ENCODE results near the gene HEXIM2. TPM values are rescaled to one million over a fixed set of nuclear protein-coding genes. Genes with fewer than 3 reads are reported as not detected.

HEXIM2 gene
- total and polyA plus RNA-seq, 2 of the 13 experiments (the other 11 are each of a cell fraction or from before 2014, with no cell fraction given) = 27.1 to 32.4 TPM

- TF ChIP-seq SRSF1 (optimal IDR thresholded peaks at IDR 0.05; ENCODE audit: low read depth, low read length) (no peak), ZNF503 (CRISPR knock-in tag; IDR thresholded peaks at IDR 0.05) (no peak), CHCHD3 (CRISPR knock-in tag; IDR thresholded peaks at IDR 0.05) (no peak), ZNF235 (CRISPR knock-in tag; IDR thresholded peaks at IDR 0.05; ENCODE audit: borderline replicate concordance) (no peak), FOXC1 (CRISPR knock-in tag; IDR thresholded peaks at IDR 0.05; ENCODE audit: borderline replicate concordance) (peak; percentile 22; the same call in 1 of the 2 replicates), ZNF446 (CRISPR knock-in tag; IDR thresholded peaks at IDR 0.05) (no peak), SKIL (CRISPR knock-in tag; IDR thresholded peaks at IDR 0.05; ENCODE audit: borderline replicate concordance) (no peak), ZMAT3 (CRISPR knock-in tag; conservative IDR thresholded peaks at IDR 0.05) (no peak), ARID3A (IDR thresholded peaks at IDR 0.05; ENCODE audit: low read depth, low read length) (peak; percentile 78), ZXDC (CRISPR knock-in tag; IDR thresholded peaks at IDR 0.05) (no peak), ATF2 (CRISPR knock-in tag; IDR thresholded peaks at IDR 0.05) (peak; percentile 92; the same call in 1 of the 2 replicates), ZBTB25 (CRISPR knock-in tag; IDR thresholded peaks at IDR 0.05) (peak; percentile 76), YEATS4 (CRISPR knock-in tag; IDR thresholded peaks at IDR 0.05; ENCODE audit: borderline replicate concordance) (peak; percentile 34; the same call in 1 of the 2 replicates), HNF4A (CRISPR knock-in tag; IDR thresholded peaks at IDR 0.05) (peak; percentile 65)
Measured at GRCh38 chr17:45197555-45198334, 36.1 kb downstream of the HEXIM2 start (continued).
